ENCODE data around the gene ARHGEF37.
"Not testable (repeated sequence)": the region's sequence is repeated elsewhere in the genome, so short reads cannot be mapped to it uniquely, and the experiment has no call there.

ARHGEF37 gene

GRCh38 chr5:149630337-149630736 is 49.0 kb downstream of the ARHGEF37 start:
- DNase-seq (ENCODE audit: low read depth) = no peak

GRCh38 chr5:149631506-149631905 is 50.2 kb downstream of the ARHGEF37 start:
- DNase-seq (ENCODE audit: low read depth) = no peak

DNA sequence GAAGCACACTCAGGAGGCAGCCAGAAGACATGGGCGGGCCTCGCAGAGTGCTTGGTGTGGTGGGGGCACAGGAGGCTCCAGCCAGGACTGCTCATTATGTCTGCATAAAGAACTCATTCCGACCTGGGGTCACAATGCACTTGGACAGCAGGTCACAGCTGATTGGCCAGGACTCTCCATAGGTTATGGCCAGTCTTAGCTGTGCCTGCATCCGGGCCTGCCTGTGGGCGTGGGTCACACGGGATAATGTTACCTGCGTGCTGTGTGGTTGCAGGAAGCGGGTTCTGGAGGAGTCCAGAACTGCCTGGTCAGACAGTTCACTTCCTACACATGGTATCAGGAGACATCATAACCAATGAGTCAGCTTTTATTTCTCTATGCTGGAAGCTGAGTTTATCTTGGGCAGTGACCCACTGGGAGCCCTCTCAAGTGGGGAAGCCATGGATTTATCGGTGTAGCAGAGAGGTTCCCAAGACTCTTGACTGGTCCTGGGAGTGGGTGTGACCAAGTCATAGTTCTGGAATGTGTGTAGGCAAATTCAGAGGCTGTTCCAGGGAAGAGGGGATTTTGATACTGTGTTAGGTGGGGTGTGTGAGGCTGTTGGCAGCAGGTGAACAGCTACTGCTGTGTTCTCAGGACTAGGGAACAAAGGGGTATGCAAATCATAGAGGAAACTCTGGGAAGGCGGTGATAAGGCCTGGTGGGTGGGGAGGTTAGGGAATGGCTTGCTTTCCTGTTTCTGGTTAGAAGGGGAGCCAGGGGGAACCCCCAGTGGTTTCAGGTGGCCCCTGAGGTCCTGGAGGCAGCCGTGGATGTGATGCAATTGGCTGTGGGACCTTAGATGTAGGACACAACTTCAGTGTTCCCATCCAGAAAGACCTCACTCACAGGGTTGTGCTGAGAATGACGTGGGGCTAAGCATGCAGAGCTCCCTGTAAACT is 51.3 kb downstream of the ARHGEF37 start:
- DNase-seq (ENCODE audit: low read depth) = no peak

DNA sequence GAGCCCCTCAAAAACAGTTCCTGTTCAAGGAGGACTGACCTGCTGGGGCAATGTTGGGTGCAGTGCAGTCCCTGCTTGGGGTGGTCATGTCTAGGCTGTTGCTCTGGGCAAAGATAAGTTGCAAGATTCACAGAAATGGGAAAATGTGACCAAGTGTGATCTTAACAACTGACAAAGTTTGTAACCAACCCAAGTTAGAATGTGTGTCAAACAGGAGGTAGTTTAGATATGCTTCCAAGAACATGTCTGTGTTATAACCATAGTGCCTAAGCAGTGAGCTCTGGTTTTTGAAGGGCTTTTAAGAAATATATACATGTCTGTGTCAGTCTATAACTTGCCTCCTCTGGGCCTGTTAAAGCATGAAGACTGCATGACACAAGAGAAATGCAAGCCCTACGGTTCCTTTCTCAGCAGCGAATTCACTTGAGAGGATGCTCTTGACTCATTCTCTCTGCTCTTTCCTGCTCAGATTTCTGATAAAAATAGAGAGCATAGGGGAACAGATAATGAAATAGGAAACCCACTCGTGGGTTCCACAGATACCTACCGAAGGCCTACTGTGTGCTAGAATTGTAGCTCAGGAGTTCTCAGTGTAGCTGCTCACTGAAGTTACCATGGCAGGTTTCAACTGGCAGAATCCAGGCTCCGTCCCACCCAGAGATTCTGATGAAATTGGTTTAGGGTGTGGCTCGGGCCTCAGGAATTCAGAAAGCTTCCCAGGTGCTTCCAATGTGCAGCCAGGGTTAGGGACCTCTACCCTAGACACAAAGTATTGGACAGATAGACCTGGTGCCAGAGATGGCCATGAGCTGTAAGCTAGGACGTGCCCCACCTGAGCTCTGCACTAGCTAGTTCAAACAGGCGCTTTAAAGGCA is 52.4 kb downstream of the ARHGEF37 start:
- no peak for DNase-seq (ENCODE audit: low read depth)

GRCh38 chr5:149635394-149635793 is 54.1 kb downstream of the ARHGEF37 start:
- no peak for DNase-seq (ENCODE audit: low read depth)

GRCh38 chr5:149636191-149636860 is 55.0 kb downstream of the ARHGEF37 start:
- DNase-seq (ENCODE audit: low read depth) = no peak

GRCh38 chr5:149636861-149637246 is 55.6 kb downstream of the ARHGEF37 start:
- no peak for DNase-seq (ENCODE audit: low read depth)

DNA sequence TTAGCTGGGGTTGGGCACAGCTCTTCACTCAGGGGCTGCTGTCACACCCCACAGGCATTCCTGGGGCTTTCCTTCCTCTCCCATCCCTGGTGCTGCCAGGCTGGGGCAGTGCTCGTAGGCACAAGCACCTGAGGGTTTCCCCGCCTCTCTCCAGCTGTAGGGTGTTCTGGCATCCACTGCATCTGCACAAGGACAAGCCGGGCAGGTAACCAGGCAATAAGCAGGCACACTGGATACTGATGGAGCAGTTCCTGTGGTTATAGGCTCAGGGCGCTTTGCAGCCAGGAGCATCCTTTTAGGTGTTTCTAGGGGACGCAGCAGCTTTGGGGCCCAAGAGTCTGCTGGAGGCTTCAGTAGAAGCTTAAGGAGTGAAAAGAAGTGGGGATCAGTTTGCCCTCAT is 56.8 kb downstream of the ARHGEF37 start:
- DNase-seq (ENCODE audit: low read depth) = no peak

DNA sequence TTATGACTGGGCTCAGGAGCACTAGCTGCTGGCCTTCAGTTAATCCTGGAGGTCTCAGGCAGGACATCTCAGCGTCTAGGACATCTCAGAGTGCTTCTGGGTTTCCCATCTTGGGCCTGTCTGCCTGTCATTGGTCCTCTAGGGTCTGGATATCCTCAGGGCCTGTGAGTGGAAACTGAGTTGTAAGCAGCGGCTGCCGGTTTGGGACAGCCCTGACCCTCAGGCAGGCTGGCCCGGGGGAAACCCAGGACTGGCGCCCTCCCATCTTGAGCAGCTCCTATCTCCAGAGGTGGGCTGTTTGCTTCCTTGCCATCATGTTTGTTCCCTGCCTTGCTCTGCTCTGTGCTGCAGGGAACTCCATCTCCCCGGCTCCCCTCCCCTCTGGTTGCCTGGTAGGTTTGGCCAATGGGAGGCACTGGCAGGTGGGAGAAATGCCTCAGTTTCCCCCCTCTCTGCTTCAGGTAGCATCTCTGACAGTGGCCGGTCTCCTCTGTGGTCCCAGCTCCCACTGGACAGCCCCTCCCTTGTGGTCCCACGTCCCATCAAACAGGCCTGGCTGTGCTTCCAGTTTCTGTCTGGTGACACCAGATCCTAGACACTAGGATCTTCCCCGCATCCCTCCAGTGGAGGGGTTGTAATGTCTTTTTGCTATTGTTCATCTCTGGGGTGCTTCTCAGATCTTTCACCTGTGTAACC is 57.4 kb downstream of the ARHGEF37 start:
- no peak for DNase-seq (ENCODE audit: low read depth)

DNA sequence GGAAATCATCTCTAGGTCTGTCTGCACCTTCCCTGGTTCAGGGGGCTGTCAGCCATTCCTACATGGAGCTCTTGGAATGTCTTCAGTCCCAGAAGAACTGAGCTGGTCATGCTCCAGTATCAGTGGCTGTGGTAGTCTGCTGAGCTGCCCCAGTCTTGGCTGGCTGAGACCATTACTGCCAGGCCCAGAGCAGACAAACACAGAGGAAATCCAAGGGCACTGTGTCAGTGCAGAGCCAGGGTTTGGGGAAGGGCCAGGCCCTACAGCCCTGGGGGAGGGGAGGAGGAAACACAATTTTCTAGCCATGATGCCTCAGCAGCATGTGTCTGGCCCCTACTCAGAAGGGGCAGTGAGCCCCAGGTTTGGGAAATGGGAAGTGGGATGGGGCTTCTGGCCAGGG is 58.4 kb downstream of the ARHGEF37 start:
- no peak for DNase-seq (ENCODE audit: low read depth)

DNA sequence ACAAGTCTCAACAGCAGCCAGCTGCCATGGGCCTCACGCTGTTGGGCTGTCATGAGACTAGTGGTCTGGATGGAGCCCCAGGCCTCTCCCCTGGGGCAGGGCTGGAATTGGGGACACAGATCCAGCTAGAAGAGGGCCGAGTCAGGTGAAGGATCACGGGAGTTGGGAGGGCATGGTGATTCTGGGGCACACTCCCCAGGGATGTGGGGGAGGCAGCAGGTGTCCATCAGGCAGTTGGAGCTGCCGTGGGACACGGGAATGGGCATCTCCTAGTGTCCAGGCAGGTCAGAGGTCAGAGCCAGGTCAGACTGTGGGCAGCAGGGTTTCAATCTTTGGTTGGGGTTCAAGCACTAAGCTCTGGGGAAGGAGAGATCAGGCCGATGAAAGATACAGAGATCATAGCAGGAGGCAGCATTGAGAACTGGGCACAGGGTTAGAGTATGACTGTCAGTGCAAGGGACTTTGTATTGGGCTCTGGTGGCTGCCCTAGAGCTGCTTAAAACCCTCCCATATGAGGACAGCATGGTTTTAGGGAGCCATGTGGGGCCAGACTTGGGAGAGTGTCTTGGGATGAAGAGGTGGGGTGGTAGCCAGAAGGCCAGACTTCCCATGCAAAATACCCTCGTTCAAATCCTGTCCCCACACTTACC is 59.2 kb downstream of the ARHGEF37 start:
- DNase-seq (ENCODE audit: low read depth) = no peak

DNA sequence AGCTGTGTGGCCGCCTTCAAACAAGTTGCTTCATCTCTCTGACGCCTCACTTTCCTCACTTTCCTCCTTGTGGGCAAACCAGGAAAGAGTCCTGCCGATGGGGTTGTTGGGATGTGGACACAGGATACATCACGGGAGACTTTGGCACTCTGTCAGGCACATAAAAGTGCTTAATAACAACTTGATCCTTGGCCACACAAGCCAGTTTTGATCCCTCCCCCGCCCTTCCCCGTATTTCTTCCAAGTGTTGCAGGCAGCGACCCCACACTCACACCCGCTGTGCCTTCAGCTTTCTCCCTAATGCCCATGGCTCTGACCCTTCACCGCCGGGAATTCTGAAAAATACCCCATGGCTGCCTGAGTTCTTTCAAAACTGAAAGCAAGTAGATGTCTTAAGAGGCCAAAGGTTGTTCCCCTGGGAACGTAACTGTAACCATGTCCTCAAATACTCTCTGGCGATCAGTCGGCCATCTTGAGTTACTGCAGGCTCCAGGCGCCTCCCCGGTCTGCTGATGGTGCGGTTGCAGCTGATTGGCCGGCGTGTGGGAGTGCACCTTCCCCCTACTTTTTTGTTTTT is 59.8 kb downstream of the ARHGEF37 start:
- DNase-seq (ENCODE audit: low read depth) = no peak

GRCh38 chr5:149641600-149641999 is 60.3 kb downstream of the ARHGEF37 start:
- no peak for DNase-seq (ENCODE audit: low read depth)

- DNase-seq (ENCODE audit: low read depth) = no peak
Observed at GRCh38 chr5:149643781-149644180, 62.5 kb downstream of the ARHGEF37 start.

DNA sequence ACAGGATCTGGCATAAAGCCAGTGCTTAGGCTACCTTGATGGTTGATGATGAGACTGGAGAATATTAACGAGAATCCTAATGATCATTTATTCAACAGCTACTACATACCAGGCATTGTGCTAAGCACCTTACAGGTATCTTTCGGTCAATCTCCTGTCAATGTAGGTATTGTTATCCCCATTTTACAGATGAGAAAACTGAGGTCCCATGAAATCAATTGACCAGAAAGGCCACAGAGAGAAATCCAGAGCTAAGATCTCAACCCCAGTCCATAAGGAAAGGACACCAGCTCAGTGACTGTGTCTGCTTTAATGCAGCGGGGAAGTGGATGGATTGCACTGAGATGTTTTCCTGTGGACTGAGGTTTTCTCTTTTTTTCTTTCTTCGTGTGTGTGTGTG is 63.3 kb downstream of the ARHGEF37 start:
- DNase-seq (ENCODE audit: low read depth) = no peak

- DNase-seq (ENCODE audit: low read depth) = no peak
Observed at GRCh38 chr5:149645236-149645635, 63.9 kb downstream of the ARHGEF37 start.

DNA sequence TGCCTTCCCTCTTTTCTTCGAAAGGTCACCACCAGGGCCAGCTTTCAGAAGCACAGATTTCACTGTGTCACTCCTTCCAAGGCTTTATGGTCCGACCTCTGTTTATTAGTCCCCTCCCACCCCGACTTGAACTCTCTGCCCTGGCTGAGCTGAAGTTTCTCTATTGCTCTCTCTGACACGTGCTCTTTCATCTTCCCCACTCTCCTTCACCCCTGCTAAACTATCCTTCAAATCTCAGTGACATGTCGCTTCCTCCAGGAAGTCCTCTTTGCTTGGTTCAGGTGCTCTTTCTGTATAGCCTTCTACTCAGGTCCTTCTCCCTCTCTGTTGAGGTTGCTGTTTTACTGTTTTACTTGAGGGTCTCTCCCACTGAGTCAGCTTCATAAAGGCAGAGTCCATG is 64.4 kb downstream of the ARHGEF37 start:
- DNase-seq (ENCODE audit: low read depth) = no peak

GRCh38 chr5:149646564-149646963 is 65.3 kb downstream of the ARHGEF37 start:
- no peak for DNase-seq (ENCODE audit: low read depth)

DNA sequence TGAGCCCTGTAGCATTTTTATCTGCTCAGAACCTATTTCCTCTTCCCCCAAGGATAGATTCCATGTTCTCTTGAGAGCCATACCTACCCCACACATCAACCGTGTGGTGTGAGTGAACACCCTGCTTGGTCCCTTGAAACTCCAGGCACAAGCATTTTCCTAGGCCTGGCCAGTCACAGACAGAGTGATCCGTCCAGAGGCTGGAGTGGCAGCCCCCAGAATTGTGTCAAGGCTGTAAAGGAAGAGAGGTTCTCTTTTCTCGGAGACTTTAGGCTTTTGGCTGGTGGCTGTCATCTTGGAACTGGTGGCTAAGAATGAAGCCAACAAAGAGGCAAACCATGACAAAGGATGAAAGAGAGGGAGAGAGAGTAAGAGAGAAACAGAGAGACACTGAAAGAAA is 66.0 kb downstream of the ARHGEF37 start:
- no peak for DNase-seq (ENCODE audit: low read depth)

- DNase-seq (ENCODE audit: low read depth) = not testable (repeated sequence)
Observed at GRCh38 chr5:149648464-149649393, 67.4 kb downstream of the ARHGEF37 start.

Data from T-helper 22 cell (primary cell).